NCI-H446 treated with DMSO at 0.1 percent for 48 hours (cell line): ENCODE results near the gene ZNF385D.

Experiments
- DNase-seq: peaks from one replicate; lab custom pipeline; 2025; lab: John Stamatoyannopoulos, UW

Gene ZNF385D

DNA sequence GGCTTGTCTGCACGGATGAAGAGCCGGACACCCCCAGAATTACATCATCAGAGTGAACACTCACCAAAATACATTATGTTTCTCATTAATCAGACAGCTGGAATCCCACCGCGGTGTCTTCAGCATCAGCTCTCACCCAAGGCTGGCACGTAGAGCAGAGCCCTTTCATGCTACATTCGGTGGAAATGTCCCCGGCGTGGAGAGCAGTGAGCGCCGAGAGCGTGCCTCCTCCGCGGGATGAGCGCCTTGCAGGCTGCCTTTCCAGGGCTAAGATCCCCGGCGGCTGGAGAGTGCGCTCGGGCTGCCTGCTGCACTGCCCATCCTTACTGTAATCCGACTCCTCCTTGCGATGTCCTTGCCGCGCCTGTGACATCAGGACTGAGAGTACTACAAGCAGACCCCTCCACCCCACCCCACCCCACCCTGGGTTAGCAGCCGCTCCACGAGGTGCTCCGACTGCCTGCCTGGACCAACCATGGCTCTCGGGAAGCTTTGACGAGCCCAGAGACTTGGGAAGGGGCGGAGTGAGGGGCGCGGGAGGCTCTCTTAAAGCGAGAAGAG, at the start of gene ZNF385D:
Gene ZNF385D (minus strand): TSS at position 380 of the 561 bp plus-strand sequence. CDS start 294 bp downstream, at position 86.
- peak; percentile 66 for DNase-seq

GRCh38 chr3:21798356-21799088, 47.5 kb upstream of the ZNF385D start:
- no peak for DNase-seq

- DNase-seq, result peak; percentile 37
These were observed 44.9 kb upstream of the ZNF385D start for GRCh38 chr3:21795921-21796320.

GRCh38 chr3:21795152-21795837, 44.3 kb upstream of the ZNF385D start:
- peak; percentile 82 for DNase-seq

DNA sequence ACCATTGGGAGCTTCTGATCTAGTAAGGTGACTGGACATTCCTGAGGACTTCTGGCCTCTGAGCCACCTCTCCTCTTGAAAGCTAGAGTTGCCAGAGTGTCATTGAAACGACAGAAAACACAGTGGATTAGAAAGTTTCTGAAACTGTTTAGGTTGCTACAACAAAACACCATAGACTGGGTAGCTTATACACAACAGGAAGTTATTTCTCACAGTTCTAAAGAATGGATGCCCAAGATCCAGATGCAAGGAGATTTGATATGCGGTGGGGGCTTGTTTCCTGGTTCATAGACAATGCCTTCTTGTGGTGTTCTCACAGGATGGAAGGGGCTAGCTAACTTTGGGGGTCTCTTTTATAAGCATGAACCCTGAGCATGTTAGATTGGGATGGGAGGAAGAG, 43.3 kb upstream of the ZNF385D start:
- no peak for DNase-seq

GRCh38 chr3:21792176-21792575, 41.2 kb upstream of the ZNF385D start:
- peak; percentile 17 for DNase-seq

DNA sequence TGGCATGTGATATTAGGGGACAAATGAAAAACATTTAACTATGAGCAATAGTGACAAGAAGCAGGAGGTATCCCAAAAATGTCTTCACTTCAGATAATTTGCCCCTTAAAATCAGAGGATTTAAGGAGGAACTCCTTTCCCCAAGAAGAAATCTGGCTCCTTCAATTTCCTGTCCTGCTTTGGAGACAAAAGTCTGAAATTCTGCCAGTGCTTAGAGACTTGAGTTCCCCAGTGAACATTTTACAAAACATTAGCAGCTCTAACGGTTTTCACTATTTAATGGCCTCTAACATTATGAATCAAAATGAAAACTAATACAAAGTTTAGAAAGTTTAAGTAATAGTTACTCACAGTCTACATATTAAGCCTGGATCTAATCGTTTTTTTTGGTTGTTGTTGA, 40.3 kb upstream of the ZNF385D start:
- no peak for DNase-seq

DNA sequence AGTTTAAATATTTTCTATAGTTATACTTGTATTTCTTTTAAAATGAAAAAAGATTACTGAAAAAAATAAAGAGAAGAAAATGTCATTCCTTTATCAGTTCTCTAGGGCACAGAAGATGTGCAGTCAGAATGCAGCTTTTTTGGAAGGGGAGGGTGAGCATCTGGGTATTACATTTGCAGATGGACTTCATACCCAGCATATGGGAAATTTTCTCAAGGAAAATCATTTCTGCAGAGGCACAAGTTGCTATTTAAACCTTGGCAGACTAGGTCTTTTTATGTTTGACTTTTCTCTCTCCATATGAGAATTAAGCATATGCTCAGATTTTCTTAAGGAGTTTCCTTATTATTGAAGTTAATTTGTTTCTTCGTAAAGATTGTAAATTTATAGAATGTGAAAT, 39.5 kb upstream of the ZNF385D start:
- peak; percentile 5 for DNase-seq

GRCh38 chr3:21789730-21790129, 38.7 kb upstream of the ZNF385D start:
- no peak for DNase-seq

DNA sequence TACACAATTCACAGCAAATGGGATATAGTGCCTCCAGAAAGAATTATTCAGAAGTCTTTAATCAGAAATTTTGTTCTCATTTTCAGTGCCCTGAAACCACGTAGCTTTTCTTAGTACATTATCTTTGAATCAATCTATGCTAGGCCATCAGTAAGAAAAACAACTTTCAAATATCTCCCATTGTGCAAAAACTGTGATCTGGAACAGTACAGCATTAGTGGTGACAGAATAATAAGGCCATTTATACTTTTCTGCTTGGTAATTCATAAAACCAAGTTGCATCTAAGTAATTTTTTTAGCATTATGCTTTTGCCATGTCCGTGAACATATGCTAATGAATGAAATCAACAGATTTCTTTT, 35.4 kb upstream of the ZNF385D start:
- no peak for DNase-seq

DNA sequence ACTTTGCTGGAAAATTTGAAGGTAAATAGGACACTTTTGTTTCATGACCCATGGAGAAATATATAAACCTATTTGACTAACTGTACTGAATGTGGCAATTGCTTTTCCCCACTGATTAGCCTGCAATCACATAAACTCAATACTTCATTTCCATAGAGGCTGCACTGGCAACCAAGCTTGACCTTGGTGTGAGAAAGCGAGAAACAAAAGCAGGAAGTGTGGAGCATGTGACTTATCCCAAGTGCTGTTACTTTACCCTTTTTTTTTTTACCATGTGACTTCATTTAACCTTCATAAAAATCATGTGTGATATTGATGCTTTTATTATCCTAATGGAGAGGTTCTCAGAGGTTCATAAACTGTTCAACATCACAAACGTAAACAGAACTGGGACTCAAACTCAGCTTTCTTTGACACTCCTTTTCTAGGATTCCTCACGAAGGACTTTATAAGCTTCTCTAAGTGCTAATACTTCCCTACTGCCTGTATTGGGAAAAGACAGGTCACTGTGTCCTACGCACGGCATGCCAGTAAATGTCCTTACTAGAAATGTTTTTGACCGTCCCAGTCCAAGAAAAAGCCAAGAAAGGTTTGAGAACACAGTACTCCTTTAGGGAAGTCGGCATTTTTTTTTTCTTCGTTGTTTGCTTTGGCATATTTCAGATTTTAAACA, 34.9 kb upstream of the ZNF385D start:
- DNase-seq, result no peak

GRCh38 chr3:21783839-21784238, 32.8 kb upstream of the ZNF385D start:
- DNase-seq, result no peak

DNA sequence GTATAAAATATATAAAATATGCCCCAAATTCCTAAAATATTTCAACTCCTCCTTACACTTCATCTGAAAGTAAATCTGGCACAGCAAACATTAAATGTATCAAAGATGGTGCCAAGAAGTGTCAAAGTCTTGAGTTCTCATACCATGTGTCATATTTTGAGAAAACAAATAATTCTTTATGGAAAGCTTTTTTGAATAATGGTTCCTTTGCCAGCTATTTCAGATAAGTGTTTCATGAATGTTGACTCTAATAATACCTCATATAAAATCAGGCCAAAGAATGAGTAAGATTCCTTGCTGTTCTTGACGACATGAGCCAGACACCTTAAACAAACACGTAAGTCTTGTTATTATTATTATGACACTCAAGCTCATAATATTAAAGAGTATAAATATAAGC, 30.3 kb upstream of the ZNF385D start:
- peak; percentile 5 for DNase-seq

DNA sequence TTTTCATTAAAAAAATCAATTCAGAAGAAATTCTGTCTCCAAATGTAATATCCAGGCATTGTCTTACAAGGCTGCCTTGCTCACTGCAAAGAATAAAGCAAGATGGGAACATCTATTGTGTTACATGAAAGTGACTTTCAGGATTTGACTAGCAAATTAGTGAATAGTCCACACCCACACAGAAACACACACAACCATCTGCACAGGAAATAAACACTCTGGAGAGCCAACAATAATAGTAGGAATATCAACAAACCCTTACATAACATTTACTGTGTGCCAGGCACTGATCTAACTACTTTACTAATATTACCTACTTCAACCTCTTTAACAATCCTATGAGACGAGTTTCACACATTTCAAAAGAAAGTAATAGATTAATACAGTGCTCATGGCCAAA, 28.9 kb upstream of the ZNF385D start:
- no peak for DNase-seq

- no peak for DNase-seq
These were observed 27.7 kb upstream of the ZNF385D start for GRCh38 chr3:21778715-21779114.

- DNase-seq, result no peak
These were observed 26.8 kb upstream of the ZNF385D start for GRCh38 chr3:21777821-21778220.

GRCh38 chr3:21766002-21766401, 15.0 kb upstream of the ZNF385D start:
- DNase-seq, result no peak

GRCh38 chr3:21755896-21756295, 4.9 kb upstream of the ZNF385D start:
- no peak for DNase-seq

GRCh38 chr3:21754839-21755238, 3.8 kb upstream of the ZNF385D start:
- DNase-seq, result peak; percentile 35

DNA sequence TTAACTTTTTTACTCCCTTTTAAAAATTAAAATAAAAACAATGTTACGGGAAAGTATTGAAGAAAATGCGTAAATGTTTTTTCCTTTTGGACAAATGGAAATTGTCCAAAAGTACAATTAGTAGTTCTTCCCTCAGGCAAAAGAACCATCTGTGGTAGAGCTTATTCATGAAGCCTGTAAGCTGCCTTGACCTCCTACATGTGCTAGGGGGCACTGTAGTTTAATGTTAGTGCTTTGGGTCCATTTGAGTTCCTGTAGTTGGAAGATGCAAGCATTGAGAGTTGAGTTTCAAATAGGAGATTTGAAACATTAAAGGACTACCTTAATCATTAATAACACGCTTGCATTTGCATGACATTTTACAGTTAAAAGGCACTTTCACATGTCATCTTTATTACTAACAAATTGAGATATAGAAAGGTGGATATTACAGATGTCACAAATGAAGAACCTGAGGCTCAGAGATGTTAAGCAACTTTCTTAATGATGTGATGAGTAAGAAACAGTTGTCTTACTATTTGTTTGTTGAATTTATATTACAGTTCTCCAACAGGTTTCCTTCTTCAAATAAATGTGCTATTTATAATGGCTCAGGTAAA, 1.8 kb upstream of the ZNF385D start:
- peak; percentile 80 for DNase-seq

GRCh38 chr3:21751886-21752285, 876 bp upstream of the ZNF385D start:
- DNase-seq, result no peak

DNA sequence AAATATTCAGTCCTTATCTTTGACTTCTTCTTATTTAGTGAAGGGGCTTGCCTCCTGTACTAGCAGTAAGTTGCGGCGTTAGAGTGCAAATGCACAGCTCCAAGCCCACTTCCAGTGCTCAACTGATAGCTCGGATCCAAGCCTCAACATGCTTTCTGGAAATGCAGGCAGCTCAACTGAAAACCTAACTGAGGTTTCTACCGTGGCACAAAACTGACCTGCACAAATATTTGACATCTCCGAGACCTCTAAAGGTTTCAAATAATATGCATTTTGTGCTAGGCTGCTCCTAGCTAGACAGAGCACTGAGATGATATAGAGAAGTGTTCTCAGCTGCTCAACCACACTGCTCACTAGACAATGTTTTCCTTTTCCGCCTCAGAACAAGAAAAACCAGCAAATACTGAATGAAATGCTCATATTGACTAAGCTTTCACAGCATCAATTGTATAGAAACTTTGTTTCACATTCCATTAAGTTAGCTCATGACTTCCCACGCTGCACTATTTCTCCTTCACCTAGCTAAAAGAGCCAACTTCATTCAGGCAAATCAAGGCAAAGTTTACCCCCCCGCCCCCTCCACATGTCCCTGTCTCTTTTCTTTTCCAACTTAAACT, 822 bp downstream of the ZNF385D start:
- no peak for DNase-seq
